ENCODE data around the gene CSNK2B.
A peak's percentile ranks its signal among the peaks of the same experiment; 100 is the strongest.

Gene CSNK2B

DNA sequence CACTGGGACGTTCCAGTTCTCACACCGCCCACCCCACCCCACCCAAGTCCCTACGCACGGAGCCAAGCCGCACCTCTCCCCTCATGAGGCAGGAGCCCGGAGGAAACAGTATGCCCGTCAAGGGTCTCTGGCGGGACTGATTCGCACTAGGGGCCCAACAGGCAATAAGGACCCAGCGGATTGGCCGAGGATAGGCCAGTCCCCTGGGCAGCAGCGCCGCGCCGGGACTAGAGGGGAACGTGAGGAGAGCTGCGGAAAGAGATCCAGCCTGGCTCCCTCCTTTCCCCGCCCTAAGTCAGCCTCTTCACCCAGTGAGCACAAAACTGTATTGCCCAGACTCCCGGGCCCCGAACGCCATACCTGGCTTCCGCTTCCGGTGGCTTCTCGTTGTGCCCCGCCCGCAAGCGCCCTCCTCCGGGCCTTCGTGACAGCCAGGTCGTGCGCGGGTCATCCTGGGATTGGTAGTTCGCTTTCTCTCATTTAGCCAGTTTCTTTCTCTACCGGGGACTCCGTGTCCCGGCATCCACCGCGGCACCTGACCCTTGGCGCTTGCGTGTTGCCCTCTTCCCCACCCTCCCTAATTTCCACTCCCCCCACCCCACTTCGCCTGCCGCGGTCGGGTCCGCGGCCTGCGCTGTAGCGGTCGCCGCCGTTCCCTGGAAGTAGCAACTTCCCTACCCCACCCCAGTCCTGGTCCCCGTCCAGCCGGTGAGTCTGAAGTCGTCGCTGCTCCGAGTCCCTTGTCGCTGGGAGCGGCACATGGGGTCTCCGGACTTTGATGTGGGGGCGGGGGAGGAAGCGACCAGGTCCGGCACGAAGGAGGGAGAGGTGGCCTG is at the start of gene CSNK2B:
TSS of gene CSNK2B (plus strand) at position 580 of the 836 bp plus-strand sequence. CDS start 752 bp downstream, outside the sequence.
- DNase-seq: peak; percentile 97

DNA sequence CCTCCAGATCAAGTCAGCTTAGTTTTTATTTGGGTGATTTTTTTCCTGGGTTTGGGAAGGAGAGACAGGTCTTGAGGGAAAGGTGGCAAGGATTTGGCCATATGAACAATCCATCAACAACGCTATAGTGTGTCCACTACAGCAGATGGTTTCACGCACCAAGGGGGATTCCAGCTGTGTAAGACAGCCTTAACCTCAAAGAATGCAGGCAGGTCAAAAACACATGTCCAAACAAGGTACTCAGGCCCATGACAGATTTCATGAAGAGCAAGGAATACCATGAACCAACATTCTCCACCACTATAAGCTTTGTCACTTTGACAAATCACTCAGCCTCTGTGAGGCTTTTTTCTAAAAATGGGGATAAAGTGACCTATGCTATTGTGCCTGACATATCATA is 48.9 kb upstream of the CSNK2B start:
- no peak for DNase-seq

DNA sequence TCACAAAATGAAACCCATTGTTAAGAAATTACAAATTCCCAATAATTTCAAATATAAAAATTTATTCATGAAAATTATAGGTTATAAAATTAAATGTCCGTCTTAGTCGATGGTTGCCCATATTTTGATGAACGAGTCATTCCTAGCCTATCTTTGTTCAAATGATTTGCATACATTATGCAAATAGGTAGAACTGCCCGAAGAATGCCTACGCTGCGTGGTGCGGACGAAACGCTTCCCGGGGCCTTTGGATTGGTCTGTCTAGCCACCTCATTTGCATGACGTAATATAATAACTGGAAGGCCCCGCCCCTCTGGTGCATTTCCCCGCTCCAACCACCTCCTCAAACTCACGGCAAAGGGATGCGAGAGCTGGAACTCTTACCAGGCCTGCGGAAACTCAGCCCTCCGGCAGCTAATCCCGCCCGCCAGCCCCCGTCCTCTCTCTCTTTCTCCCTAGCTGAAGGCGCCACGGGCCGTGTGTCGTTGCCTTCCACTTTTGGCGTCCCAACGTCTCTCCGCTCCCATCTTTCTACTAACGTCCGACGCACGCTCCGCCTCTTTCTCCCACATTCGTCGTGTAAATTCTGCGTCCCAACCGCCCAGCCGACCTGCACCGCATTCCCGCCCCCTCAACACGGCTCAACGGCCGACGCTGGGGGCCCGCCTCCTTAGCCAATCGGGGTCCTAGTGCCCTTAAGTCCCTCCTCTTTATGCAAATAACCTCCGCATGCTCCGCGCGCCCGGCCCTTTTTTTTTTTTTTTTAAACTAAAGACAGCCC is 45.9 kb upstream of the CSNK2B start:
- DNase-seq: peak; percentile 100

DNA sequence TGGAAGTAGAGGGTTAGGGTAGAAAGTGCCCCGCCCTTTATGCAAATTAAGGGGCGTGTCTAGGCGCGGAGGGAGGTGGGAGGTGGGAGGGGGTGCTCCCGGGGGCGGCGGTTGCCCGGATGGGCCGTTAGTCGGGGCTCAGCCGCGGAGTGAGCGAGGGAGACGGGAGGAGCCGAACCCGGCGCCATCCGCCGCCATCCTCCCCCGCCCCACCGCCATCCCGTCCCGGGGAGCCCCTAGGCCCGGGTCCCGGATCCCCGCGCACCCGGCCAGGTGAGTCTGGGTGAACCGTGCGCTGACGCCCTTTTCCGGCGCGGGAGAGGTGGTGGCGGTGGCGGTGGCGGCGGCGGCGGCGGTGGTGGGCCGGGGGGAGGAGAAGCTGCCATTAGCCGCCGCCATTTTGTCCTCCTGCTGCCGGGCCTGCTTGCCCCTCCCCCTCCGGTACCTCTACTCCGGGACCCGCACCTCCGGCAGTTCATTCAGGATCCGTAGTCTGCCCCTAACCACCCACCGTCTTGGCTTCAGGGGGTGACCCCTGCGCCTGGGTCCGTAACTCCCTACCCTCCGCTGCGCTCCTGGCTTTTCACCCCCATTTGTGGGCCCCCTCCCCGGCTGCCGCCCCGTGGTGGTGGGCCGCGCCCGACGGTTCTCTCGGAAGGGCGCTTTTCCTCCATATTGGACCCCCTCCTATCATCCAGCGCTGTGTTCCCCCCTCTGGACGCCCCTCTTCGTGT is 45.1 kb upstream of the CSNK2B start, which contains the start of gene PRRC2A:
TSS of gene PRRC2A (plus strand) at position 130 of the 734 bp plus-strand sequence. CDS start 2,075 bp downstream, outside the sequence.
- peak; percentile 72 for DNase-seq

DNA sequence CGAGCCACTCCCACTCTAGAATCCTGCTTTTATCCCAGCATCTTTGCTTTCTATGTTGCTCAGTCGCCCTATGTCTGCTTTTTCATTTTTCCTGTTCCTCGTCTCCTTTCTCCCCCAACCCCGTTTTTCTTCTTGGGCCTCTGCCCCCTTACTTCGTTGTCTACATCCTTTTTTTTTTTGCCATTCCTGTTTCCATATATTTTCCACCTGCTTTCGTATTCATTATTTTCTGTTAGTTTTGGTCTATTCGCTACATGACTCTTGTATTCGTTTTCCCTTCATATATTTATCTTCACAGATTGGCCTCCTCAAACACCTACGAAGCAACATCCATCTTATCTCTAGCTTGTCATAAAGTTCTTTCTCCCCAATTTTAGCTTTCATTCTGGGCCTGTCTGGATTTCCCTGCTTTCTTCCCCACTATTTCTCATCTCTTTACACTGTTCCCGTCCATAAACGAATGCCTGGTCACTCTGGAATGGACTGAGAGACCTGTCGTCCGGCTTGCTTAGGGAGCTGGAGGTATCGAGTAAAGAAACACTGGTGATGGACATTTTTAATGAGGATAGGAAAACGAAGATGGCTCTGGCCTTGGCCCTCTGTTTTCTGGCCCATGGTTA is 44.5 kb upstream of the CSNK2B start:
- no peak for DNase-seq

DNA sequence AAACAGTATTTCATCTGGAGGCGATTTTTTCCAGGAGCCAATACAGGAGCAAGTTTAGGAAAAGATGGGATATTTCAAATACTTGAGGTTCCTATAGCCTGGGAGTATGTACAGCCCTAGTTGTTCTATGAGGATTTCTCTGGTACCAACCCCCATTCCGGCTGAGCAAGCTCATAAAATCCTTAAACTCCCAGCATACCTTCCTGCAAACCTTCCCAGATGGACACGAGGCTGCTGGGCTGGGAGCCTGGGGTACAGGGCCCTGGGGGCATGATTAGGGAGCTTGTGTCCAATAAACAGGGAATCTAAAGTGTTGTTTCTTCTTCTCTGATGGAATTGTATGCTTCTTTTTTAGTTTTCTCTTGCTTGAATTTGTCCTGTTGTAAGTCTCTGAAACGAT is 43.9 kb upstream of the CSNK2B start:
- peak; percentile 38 for DNase-seq

DNA sequence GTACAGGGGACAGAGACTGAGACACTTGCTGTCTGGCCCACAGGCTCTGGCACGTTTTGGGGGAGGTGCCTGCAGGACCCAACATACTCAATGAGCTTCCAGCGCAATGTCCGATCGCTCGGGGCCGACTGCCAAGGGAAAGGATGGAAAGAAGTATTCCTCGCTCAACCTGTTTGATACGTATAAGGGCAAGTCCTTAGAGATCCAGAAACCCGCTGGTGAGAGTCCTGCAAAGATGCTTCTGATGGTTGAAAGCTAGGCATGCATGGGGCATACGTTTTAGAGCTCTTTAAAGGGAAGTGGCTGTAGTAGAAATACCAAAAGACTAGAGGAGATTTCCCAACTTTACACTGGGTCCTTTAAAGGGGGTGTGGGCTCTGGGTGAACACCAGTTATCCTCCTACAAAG is 43.2 kb upstream of the CSNK2B start:
- DNase-seq: no peak

DNA sequence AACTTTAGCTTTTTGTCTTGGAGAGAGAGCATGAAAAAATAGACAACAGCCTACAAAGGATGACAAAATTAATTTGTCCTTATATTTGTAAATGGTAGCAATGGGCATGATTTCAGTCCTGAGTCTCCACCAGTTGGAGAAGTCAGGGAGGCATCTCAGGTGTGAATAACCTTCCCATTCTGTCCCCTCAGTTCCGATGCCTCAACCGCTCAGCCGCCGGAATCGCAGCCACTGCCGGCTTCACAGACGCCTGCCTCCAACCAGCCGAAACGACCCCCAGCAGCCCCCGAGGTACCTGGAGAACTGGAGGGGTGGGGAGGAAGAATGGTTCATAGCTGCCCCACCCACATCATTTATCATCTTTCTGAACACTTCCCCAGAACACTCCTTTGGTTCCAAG is 41.8 kb upstream of the CSNK2B start:
- DNase-seq: no peak

DNA sequence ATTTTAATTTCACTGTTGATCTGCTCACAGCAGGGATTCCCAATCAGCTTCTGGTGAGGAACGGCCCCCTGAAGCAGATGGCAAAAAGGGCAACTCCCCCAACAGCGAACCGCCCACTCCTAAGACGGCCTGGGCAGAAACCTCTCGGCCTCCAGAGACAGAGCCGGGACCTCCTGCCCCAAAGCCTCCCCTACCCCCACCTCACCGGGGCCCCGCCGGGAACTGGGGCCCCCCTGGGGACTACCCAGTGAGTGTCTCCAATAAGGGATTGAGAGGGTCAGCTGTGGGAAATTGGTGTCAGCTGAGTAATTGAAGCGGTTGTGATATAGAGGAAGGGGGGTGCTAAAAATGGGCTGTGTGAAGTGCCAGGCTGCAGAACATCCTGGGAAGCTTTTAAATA is 38.9 kb upstream of the CSNK2B start:
- no peak for DNase-seq

DNA sequence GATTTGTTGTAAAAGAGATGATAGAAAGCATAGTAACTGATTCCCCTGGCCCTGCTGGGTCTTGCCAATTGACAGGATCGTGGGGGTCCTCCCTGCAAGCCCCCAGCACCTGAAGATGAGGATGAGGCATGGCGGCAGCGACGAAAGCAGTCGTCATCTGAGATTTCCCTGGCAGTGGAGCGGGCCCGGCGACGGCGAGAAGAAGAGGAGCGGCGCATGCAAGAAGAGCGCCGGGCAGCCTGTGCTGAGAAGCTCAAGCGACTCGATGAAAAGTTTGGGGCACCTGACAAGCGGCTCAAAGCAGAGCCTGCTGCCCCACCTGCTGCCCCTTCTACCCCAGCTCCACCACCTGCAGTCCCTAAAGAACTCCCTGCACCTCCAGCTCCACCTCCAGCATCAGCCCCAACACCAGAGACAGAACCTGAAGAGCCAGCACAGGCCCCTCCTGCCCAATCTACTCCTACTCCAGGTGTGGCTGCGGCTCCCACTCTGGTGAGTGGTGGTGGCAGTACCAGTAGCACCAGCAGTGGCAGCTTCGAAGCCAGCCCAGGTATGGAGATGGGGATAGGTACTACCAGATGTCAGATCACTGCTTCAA is 38.1 kb upstream of the CSNK2B start:
- DNase-seq: no peak

DNA sequence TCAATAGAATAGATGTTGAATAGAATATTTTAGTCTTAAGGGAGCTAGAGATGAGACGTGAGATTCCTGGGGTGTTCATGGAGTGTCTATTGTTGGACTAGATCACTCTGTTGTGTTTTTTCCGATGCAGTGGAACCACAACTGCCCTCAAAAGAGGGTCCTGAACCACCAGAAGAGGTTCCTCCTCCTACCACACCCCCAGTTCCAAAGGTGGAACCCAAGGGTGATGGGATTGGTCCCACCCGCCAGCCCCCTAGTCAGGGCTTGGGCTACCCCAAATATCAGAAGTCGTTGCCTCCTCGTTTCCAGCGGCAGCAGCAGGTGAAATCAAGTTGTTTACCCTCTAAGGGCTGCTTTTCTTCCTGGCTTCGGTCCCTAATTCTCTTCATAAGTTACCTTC is 36.9 kb upstream of the CSNK2B start:
- DNase-seq: no peak

DNA sequence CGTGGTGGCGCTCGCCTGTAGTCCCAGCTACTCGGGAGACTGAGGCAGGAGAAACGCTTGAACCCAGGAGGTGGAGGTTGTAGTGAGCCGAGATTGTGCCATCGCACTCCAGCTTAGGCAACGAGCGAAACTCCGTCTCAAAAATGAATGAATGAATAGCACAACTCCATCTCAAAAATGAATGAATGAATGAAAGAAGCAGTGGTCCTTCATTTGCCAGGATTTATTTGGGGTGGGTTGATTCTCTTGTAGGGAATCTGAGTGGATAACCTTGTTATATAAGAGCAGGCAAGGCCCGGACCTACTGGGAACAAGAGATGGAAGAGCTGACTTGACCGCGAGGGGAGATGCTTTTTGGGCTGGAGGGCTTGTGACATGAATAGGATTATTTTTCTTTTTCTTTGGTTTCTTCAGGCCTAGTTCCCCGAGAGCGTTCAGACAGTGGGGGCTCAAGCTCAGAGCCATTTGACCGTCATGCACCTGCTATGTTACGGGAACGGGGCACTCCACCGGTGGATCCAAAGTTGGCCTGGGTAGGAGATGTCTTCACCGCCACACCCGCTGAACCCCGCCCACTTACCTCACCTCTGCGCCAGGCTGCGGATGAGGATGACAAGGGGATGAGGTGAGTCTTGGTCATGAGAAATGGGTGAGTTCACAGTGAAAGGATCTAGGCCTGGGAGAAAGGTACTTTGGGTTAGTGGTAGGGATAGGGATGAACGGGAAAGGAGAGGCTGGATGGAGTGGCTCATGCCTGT is 35.5 kb upstream of the CSNK2B start:
- no peak for DNase-seq

DNA sequence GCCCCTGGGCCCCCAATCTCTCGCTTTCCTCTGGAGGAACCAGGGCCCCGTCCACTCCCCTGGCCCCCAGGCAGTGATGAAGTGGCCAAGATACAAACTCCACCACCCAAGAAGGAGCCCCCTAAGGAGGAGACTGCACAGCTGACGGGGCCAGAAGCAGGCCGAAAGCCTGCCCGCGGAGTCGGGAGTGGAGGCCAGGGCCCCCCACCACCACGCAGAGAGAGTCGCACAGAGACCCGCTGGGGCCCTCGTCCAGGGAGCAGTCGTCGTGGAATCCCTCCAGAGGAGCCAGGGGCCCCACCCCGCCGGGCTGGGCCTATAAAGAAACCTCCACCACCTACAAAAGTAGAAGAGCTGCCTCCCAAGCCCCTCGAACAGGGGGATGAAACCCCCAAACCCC is 34.7 kb upstream of the CSNK2B start:
- DNase-seq: no peak

DNA sequence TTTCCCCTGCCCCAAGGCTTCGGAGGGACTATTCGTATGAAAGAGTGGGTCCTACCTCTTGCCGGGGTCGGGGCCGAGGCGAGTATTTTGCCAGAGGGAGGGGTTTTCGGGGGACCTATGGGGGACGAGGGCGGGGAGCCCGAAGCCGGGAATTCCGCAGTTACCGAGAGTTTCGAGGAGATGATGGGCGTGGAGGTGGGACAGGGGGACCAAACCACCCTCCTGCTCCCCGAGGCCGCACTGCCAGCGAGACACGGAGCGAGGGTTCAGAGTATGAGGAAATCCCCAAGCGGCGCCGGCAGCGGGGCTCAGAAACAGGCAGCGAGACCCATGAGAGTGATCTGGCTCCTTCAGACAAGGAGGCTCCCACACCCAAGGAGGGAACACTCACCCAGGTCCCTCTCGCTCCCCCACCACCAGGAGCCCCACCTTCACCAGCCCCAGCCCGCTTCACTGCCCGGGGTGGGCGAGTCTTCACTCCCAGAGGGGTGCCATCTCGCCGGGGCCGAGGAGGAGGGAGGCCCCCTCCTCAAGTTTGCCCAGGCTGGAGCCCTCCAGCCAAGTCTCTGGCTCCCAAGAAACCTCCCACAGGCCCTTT is 34.1 kb upstream of the CSNK2B start:
- no peak for DNase-seq

DNA sequence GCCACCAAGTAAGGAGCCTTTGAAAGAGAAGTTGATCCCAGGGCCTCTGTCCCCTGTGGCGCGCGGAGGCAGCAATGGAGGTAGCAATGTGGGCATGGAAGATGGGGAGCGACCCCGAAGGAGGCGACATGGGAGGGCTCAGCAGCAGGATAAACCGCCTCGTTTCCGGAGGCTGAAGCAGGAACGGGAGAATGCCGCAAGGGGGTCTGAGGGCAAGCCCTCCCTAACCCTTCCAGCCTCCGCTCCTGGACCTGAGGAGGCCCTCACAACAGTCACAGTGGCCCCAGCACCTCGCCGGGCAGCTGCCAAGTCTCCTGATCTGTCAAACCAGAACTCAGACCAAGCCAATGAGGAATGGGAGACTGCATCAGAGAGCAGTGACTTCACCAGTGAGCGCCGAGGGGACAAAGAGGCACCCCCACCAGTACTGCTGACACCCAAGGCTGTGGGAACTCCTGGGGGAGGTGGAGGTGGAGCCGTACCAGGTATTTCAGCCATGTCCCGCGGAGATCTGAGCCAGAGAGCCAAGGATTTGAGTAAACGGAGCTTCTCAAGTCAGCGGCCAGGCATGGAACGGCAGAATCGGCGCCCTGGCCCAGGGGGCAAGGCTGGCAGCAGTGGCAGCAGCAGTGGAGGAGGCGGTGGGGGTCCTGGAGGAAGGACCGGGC is 33.5 kb upstream of the CSNK2B start:
- no peak for DNase-seq

DNA sequence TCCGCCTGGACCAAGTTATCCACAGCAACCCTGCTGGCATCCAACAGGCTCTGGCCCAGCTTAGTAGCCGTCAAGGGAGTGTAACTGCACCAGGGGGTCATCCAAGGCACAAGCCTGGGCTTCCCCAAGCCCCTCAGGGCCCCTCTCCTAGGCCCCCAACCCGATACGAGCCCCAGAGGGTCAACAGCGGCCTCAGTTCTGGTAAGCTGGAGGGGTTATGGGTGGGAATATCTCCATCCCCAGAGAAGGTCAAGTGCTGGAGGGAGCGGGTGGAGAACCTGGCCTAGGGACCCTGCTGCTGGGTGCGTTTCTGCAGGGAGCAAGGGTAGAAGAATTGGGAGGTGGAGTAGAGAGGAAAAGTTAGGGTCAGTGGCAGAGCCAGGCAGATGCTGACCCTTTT is 32.4 kb upstream of the CSNK2B start:
- DNase-seq: no peak

DNA sequence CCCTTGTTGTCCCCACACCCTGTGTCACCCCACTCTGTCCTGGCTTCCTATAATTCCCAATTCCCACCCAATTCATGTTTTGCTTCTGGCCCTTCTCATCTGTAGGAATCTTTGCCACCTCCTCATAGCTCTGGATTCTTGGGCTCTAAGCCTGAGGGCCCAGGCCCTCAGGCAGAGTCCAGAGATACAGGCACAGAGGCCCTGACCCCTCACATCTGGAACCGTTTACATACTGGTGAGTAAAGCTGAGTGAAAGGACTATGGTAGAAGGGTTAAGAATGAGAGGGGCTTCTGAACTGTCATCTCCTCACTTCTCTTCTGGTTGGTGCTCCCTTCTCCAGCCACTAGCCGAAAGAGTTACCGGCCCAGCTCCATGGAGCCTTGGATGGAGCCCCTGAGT is 31.7 kb upstream of the CSNK2B start:
- DNase-seq: no peak

DNA sequence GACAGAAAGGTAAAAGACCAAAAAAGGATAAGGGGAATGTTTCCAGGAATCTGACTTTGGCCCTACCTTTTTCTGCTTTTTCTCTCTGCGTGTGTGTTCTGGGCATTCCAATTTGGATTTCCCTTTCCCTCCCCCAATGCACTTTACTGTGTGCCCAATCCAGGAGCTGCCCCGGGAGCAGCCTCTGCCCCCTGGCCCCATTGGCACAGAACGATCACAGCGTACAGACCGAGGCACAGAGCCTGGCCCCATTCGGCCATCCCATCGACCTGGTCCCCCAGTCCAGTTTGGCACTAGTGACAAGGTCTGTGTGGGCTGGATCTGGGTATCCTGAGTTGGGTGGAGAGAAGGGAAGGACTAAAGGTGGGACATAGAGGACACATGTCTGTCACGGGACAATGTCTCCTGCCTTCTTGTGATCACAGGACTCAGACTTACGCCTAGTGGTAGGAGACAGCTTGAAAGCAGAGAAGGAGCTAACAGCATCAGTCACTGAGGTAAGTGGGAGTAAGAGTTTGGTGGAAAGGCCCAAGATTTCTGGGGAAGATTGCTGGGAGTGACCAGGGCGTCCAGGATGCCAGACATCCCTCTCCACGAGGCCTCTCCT is 30.8 kb upstream of the CSNK2B start:
- DNase-seq: no peak

DNA sequence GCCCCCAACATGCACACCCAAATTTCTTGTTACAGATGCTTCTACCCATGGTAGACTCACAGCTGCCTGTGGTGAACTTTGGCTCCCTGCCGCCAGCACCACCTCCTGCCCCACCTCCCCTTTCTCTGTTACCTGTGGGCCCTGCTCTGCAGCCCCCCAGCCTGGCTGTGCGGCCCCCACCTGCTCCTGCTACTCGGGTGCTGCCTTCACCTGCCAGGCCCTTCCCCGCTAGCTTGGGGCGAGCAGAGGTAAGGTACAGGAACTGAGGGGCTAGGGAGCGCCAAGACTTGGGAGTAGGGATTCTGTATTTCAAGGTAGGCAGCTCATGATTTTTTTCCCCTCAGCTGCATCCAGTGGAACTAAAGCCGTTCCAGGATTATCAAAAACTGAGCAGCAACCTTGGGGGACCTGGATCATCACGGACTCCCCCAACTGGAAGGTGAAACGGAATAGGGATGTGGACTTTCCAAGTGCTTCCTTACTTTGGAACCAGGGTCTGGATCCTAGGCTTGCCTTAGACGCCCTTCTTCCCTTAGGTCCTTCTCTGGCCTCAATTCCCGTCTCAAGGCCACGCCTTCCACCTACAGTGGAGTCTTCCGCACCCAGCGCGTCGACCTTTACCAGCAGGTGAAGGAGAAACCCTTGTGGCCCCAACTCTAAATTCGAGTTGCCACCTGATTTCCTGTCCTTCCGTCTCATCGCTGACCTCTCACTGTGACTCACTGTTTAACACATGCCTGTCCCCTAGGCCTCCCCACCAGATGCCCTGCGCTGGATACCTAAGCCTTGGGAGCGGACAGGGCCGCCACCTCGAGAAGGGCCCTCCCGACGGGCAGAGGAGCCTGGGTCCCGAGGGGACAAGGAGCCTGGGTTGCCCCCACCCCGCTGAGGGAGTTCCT is 28.9 kb upstream of the CSNK2B start:
- no peak for DNase-seq

Data from fibroblast of upper back skin (primary cell).